H9 (cell line): ENCODE measurements around the gene ZNF668. TPM values are rescaled to one million over a fixed set of nuclear protein-coding genes. Genes with fewer than 3 reads are reported as not detected.

Experiments used
- DNase-seq: peaks from one replicate; pipeline ENCODE4 v3.0.0-alpha.2; 2017
- H2AFZ ChIP-seq: one replicate; pipeline ENCODE4 v1.6.1; 2013; ENCODE audit warnings: mild to moderate bottlenecking, low read length, control low read depth, moderate library complexity
- H2AK5ac ChIP-seq: 2 replicates; pipeline ENCODE4 v1.6.1; 2013; ENCODE audit warnings: low read length, control low read depth, mixed read lengths; ENCODE audit not compliant: insufficient read length
- H2BK120ac ChIP-seq: one replicate; pipeline ENCODE4 v1.6.1; 2013; ENCODE audit warnings: low read depth, mild to moderate bottlenecking, low read length, control low read depth, inconsistent platforms; ENCODE audit not compliant: poor library complexity, severe bottlenecking
- H2BK12ac ChIP-seq: 2 replicates; pipeline ENCODE4 v1.6.1; 2013; ENCODE audit warnings: low read length, control low read depth, mixed read lengths, low read depth; ENCODE audit not compliant: insufficient read length
- H2BK15ac ChIP-seq: 2 replicates; pipeline ENCODE4 v1.6.1; 2013; ENCODE audit warnings: low read depth, low read length, control low read depth
- H2BK20ac ChIP-seq: one replicate; pipeline ENCODE4 v1.6.1; 2013; ENCODE audit warnings: low read depth, mild to moderate bottlenecking, low read length, control low read depth, inconsistent platforms; ENCODE audit not compliant: poor library complexity, severe bottlenecking
- H2BK5ac ChIP-seq: 2 replicates; pipeline ENCODE4 v1.6.1; 2013; ENCODE audit warnings: low read length, control low read depth, mixed read lengths; ENCODE audit not compliant: insufficient read length
- H3K14ac ChIP-seq: 2 replicates; pipeline ENCODE4 v1.6.1; 2013; ENCODE audit warnings: low read length, control low read depth; ENCODE audit not compliant: insufficient read depth
- H3K18ac ChIP-seq: 2 replicates; pipeline ENCODE4 v1.6.1; 2013; ENCODE audit warnings: low read depth, mild to moderate bottlenecking, mixed read lengths, low read length, control low read depth; ENCODE audit not compliant: insufficient read length
- H3K23ac ChIP-seq: 2 replicates; pipeline ENCODE4 v1.6.1; 2013; ENCODE audit warnings: low read length, control low read depth, mixed read lengths, low read depth; ENCODE audit not compliant: insufficient read length
- H3K23me2 ChIP-seq: 2 replicates; pipeline ENCODE4 v1.6.1; 2013; ENCODE audit warnings: low read depth, mild to moderate bottlenecking, mixed read lengths, low read length, control low read depth; ENCODE audit not compliant: insufficient read length, poor library complexity, severe bottlenecking
- H3K27ac ChIP-seq: 2 replicates; pipeline ENCODE4 v1.5.1; 2013; ENCODE audit warnings: low read length, control low read depth, mixed read lengths, low read depth; ENCODE audit not compliant: insufficient read length
- H3K27me3 ChIP-seq: 2 replicates; pipeline ENCODE4 v1.6.1; 2013; ENCODE audit warnings: low read length, control low read depth, inconsistent platforms; ENCODE audit not compliant: insufficient read depth
- H3K4ac ChIP-seq: 2 replicates; pipeline ENCODE4 v1.6.1; 2013; ENCODE audit warnings: low read depth, mild to moderate bottlenecking, control low read depth, inconsistent platforms, low read length, moderate library complexity
- H3K4me1 ChIP-seq: 2 replicates; pipeline ENCODE4 v1.6.1; 2013; ENCODE audit warnings: low read length, control low read depth, inconsistent platforms; ENCODE audit not compliant: insufficient read depth
- H3K4me2 ChIP-seq: 2 replicates; pipeline ENCODE4 v1.6.1; 2013; ENCODE audit warnings: low read length, control low read depth, mixed read lengths; ENCODE audit not compliant: insufficient read length, insufficient read depth
- H3K56ac ChIP-seq: 2 replicates; pipeline ENCODE4 v1.6.1; 2013; ENCODE audit warnings: low read depth, mild to moderate bottlenecking, mixed read lengths, low read length, control low read depth; ENCODE audit not compliant: insufficient read length
- H3K79me1 ChIP-seq: 2 replicates; pipeline ENCODE4 v1.6.1; 2013; ENCODE audit warnings: low read depth, mild to moderate bottlenecking, moderate library complexity, low read length, control low read depth, inconsistent platforms; ENCODE audit not compliant: insufficient read depth, poor library complexity, severe bottlenecking
- H3K79me2 ChIP-seq: 2 replicates; pipeline ENCODE4 v1.6.1; 2013; ENCODE audit warnings: low read length, control low read depth, inconsistent platforms; ENCODE audit not compliant: insufficient read depth
- H3K9ac ChIP-seq: 2 replicates; pipeline ENCODE4 v1.6.1; 2013; ENCODE audit warnings: low read length, control low read depth, mixed read lengths; ENCODE audit not compliant: insufficient read length; ENCODE audit errors: extremely low read depth
- H3K9me3 ChIP-seq: one replicate; pipeline ENCODE4 v1.6.1; 2013; ENCODE audit warnings: low read depth, low read length, inconsistent platforms; ENCODE audit not compliant: control insufficient read depth
- H3T11ph ChIP-seq: one replicate; pipeline ENCODE4 v1.6.1; 2013; ENCODE audit warnings: mild to moderate bottlenecking, low read length, control low read depth, inconsistent platforms
- H4K20me1 ChIP-seq: one replicate; pipeline ENCODE4 v1.6.1; 2013; ENCODE audit not compliant: control insufficient read depth, insufficient read length, insufficient read depth
- H4K5ac ChIP-seq: 2 replicates; pipeline ENCODE4 v1.6.1; 2013; ENCODE audit warnings: low read depth, mild to moderate bottlenecking, mixed read lengths, low read length, control low read depth; ENCODE audit not compliant: insufficient read length
- H4K8ac ChIP-seq: replicated peaks from 2 replicates; pipeline ENCODE4 v1.6.1; 2013; ENCODE audit warnings: low read length, control low read depth, mixed read lengths, low read depth; ENCODE audit not compliant: insufficient read length
- H4K91ac ChIP-seq: 2 replicates; pipeline ENCODE4 v1.6.1; 2013; ENCODE audit warnings: low read depth, mild to moderate bottlenecking, moderate library complexity, mixed read lengths, low read length, control low read depth; ENCODE audit not compliant: insufficient read length
- H3K27ac Mint-ChIP-seq, 3 experiments: 2 replicates in 2 of 3; 3 replicates in 1 of 3; pipeline ENCODE4 v1.8.0; 2020 to 2021; ENCODE audit warnings: mixed read lengths in 3 of 3, mild to moderate bottlenecking in 1 of 3, moderate library complexity in 1 of 3
- H3K27me3 Mint-ChIP-seq: 2 replicates; pipeline ENCODE4 v1.8.0; 2021; ENCODE audit warnings: low read depth, mild to moderate bottlenecking, moderate library complexity, mixed read lengths
- H3K36me3 Mint-ChIP-seq, 3 experiments: 2 replicates in 2 of 3; 3 replicates in 1 of 3; pipeline ENCODE4 v1.8.0; 2020 to 2021; ENCODE audit warnings: low read depth in 3 of 3, mixed read lengths in 3 of 3; ENCODE audit not compliant: insufficient read depth in 1 of 3
- H3K4me1 Mint-ChIP-seq, 2 experiments: 2 replicates each; pipeline ENCODE4 v1.8.0; 2020; ENCODE audit warnings: mixed read lengths in 2 of 2
- H3K4me3 Mint-ChIP-seq, 2 experiments: 2 replicates in 1 of 2; 3 replicates in 1 of 2; pipeline ENCODE4 v1.8.0; 2020 to 2021; ENCODE audit warnings: mild to moderate bottlenecking in 2 of 2, mixed read lengths in 2 of 2, moderate library complexity in 1 of 2
- H3K9me3 Mint-ChIP-seq, 2 experiments: 2 replicates in 1 of 2; 3 replicates in 1 of 2; pipeline ENCODE4 v1.8.0; 2020; ENCODE audit warnings: mild to moderate bottlenecking in 2 of 2, mixed read lengths in 2 of 2, moderate library complexity in 1 of 2
- WGBS: extraction: QIAGEN DNeasy Blood & Tissue Kit; methylation state at CpG from one replicate; pipeline ENCODE4 v1.1.7; 2013; ENCODE audit warnings: missing lambda C conversion rate, low lambda C conversion rate, mixed read lengths; ENCODE audit not compliant: insufficient read length; ENCODE audit errors: extremely low coverage; 5-methylcytosine and 5-hydroxymethylcytosine counted together
- total RNA-seq: library from RNA; stranded (reverse); gene quantifications from 2 replicates; pipeline ENCODE4 v1.2.1, GENCODE V29; 2021
- TF ChIP-seq, protein P1 (sequence below): fragments of 200-600 bp; sonication (generic); conservative IDR thresholded peaks from 3 replicates; pipeline ENCODE4 v1.8.0; 2021; ENCODE audit warnings: antibody characterized with exemption, mild to moderate bottlenecking

The ZNF668 gene
- total RNA-seq, 1 experiment from 2014 or later = 18.6 TPM

DNA sequence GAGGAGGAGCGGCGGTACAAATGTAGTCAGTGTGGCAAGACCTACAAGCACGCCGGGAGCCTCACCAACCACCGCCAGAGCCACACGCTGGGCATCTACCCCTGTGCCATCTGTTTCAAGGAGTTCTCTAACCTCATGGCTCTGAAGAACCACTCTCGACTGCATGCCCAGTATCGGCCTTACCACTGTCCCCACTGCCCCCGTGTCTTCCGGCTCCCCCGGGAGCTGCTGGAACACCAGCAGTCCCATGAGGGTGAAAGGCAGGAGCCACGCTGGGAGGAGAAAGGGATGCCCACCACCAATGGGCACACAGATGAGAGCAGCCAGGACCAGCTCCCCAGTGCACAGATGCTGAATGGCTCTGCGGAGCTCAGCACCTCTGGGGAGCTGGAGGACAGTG lies 3.0 kb upstream of the ZNF668 start:
- TF ChIP-seq, protein P1, sequence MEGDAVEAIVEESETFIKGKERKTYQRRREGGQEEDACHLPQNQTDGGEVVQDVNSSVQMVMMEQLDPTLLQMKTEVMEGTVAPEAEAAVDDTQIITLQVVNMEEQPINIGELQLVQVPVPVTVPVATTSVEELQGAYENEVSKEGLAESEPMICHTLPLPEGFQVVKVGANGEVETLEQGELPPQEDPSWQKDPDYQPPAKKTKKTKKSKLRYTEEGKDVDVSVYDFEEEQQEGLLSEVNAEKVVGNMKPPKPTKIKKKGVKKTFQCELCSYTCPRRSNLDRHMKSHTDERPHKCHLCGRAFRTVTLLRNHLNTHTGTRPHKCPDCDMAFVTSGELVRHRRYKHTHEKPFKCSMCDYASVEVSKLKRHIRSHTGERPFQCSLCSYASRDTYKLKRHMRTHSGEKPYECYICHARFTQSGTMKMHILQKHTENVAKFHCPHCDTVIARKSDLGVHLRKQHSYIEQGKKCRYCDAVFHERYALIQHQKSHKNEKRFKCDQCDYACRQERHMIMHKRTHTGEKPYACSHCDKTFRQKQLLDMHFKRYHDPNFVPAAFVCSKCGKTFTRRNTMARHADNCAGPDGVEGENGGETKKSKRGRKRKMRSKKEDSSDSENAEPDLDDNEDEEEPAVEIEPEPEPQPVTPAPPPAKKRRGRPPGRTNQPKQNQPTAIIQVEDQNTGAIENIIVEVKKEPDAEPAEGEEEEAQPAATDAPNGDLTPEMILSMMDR = no peak

More for the DNA sequence above, 3.0 kb upstream of the ZNF668 start:
- peaks cover 7% of the 10 kb centered on the region for H3K23me2 ChIP-seq
- peaks cover 6% of the 10 kb centered on the region for H3K79me1 ChIP-seq
- Mint-ChIP-seq H3K4me3 (no peak overlapping the region; a peak in 1 of 5 replicates), H3K27me3 (no peaks in the 10 kb centered on the region), H3K36me3 (peaks cover 27 to 51% (median 49%) of the 10 kb centered on the region in 3 experiments; a peak in 6 of 7 replicates), H3K4me1 (peaks cover 11 to 15% of the 10 kb centered on the region in 2 experiments), H3K27ac (no peak overlapping the region), H3K9me3 (no peaks in the 10 kb centered on the region; a peak in 1 of 5 replicates)
- no peak overlapping the region for H3K4me2 ChIP-seq
- H3K9ac ChIP-seq = no peak overlapping the region
- H2AK5ac ChIP-seq = no peak overlapping the region
- no peak overlapping the region for H3K27ac ChIP-seq
- no peak overlapping the region for H3K14ac ChIP-seq
- no peak overlapping the region for H3K56ac ChIP-seq
- DNase-seq = peak; percentile 14
- no peak overlapping the region for H3T11ph ChIP-seq
- H4K20me1 ChIP-seq = peaks cover 4% of the 10 kb centered on the region
- H3K23ac ChIP-seq = no peak overlapping the region
- no peak overlapping the region for H2BK15ac ChIP-seq
- no peak overlapping the region for H2BK12ac ChIP-seq
- no peaks in the 10 kb centered on the region for H3K27me3 ChIP-seq
- H3K79me2 ChIP-seq = peaks cover 12% of the 10 kb centered on the region; the same call in 1 of the 2 replicates
- H3K9me3 ChIP-seq = no peaks in the 10 kb centered on the region
- H3K4me1 ChIP-seq = no peaks in the 10 kb centered on the region
- no peak overlapping the region for H3K18ac ChIP-seq
- WGBS = no CpG with 5 or more reads among the region's 13 CpGs
- H2BK5ac ChIP-seq = no peak overlapping the region
- no peak overlapping the region for H2AFZ ChIP-seq
- no peak overlapping the region for H4K8ac ChIP-seq
- H4K91ac ChIP-seq = no peak overlapping the region
- H2BK120ac ChIP-seq = no peak overlapping the region
- H2BK20ac ChIP-seq = no peak overlapping the region
- no peak overlapping the region for H3K4ac ChIP-seq
- no peak overlapping the region for H4K5ac ChIP-seq
